ENCODE measurements around the gene PARD3B. TPM values are rescaled to one million over a fixed set of nuclear protein-coding genes. Genes with fewer than 3 reads are reported as not detected.

Gene PARD3B
- total RNA-seq, 1 donor from 2014 or later: 0.96 TPM

GRCh38 chr2:205041472-205042130 is 496.3 kb downstream of the PARD3B start:
- intact Hi-C loops (cut with micrococcal nuclease): no loop called here

GRCh38 chr2:205043285-205043684 is 498.0 kb downstream of the PARD3B start:
- intact Hi-C loops (cut with micrococcal nuclease): no loop called here

GRCh38 chr2:205045706-205046105 is 500.4 kb downstream of the PARD3B start:
- intact Hi-C loops (cut with micrococcal nuclease): no loop called here

GRCh38 chr2:205047273-205047839 is 502.1 kb downstream of the PARD3B start:
- intact Hi-C loops (cut with micrococcal nuclease): no loop called here

- intact Hi-C loops (cut with micrococcal nuclease): loop anchor here (5.0 to 10.0 kb wide), 2 partner anchors 104 to 633 kb away; partner anchors contain the start of gene NRP2
These were observed 506.1 kb downstream of the PARD3B start for GRCh38 chr2:205051417-205051816.

- intact Hi-C loops (cut with micrococcal nuclease): loop anchor here (5.0 to 10.0 kb wide), 2 partner anchors 105 to 632 kb away; partner anchors contain the start of gene NRP2
These were observed 507.5 kb downstream of the PARD3B start for GRCh38 chr2:205052781-205053180.

GRCh38 chr2:205053827-205054410 is 508.6 kb downstream of the PARD3B start:
- intact Hi-C loops (cut with micrococcal nuclease): loop anchor here (5.0 to 10.0 kb wide), 2 partner anchors 107 to 631 kb away; partner anchors contain the start of gene NRP2

- intact Hi-C loops (cut with micrococcal nuclease): loop anchor here (5.0 to 10.0 kb wide), 2 partner anchors 107 to 630 kb away; partner anchors contain the start of gene NRP2
These were observed 509.5 kb downstream of the PARD3B start for GRCh38 chr2:205054789-205055188.

GRCh38 chr2:205055251-205055650 is 510.0 kb downstream of the PARD3B start:
- intact Hi-C loops (cut with micrococcal nuclease): loop anchor here (10.0 kb wide), 1 partner anchor 630 kb away; the partner anchor contains the start of gene NRP2

- intact Hi-C loops (cut with micrococcal nuclease): loop anchor here (10.0 kb wide), 1 partner anchor 629 kb away; the partner anchor contains the start of gene NRP2
These were observed 510.9 kb downstream of the PARD3B start for GRCh38 chr2:205056151-205056561.

GRCh38 chr2:205058409-205058808 is 513.1 kb downstream of the PARD3B start:
- intact Hi-C loops (cut with micrococcal nuclease): loop anchor here (10.0 kb wide), 1 partner anchor 626 kb away; the partner anchor contains the start of gene NRP2

- intact Hi-C loops (cut with micrococcal nuclease): no loop called here
These were observed 515.0 kb downstream of the PARD3B start for GRCh38 chr2:205060269-205060668.

GRCh38 chr2:205066081-205066480 is 520.8 kb downstream of the PARD3B start:
- intact Hi-C loops (cut with micrococcal nuclease): no loop called here

GRCh38 chr2:205069928-205070327 is 524.7 kb downstream of the PARD3B start:
- intact Hi-C loops (cut with micrococcal nuclease): no loop called here

- intact Hi-C loops (cut with micrococcal nuclease): no loop called here
These were observed 525.6 kb downstream of the PARD3B start for GRCh38 chr2:205070889-205071288.

- intact Hi-C loops (cut with micrococcal nuclease): no loop called here
These were observed 528.3 kb downstream of the PARD3B start for GRCh38 chr2:205073433-205074020.

GRCh38 chr2:205076405-205076804 is 531.1 kb downstream of the PARD3B start:
- intact Hi-C loops (cut with micrococcal nuclease): loop anchor here (2.0 to 5.0 kb wide), 5 partner anchors 51 to 969 kb away; no protein-coding TSS in a partner anchor

- intact Hi-C loops (cut with micrococcal nuclease): loop anchor here (1.0 to 5.0 kb wide), 6 partner anchors 50 to 970 kb away; no protein-coding TSS in a partner anchor
These were observed 531.9 kb downstream of the PARD3B start for GRCh38 chr2:205077159-205077558.

GRCh38 chr2:205078762-205079161 is 533.5 kb downstream of the PARD3B start:
- intact Hi-C loops (cut with micrococcal nuclease): loop anchor here (5.0 kb wide), 4 partner anchors 49 to 971 kb away; no protein-coding TSS in a partner anchor

- intact Hi-C loops (cut with micrococcal nuclease): loop anchor here (5.0 kb wide), 4 partner anchors 48 to 972 kb away; no protein-coding TSS in a partner anchor
These were observed 533.9 kb downstream of the PARD3B start for GRCh38 chr2:205079173-205079572.

GRCh38 chr2:205086662-205087061 is 541.4 kb downstream of the PARD3B start:
- intact Hi-C loops (cut with micrococcal nuclease): no loop called here

All from T-helper 1 cell treated with Interleukin-12 subunit alpha and Interleukin-12 subunit beta and Interleukin-4 antibody, amounts not matched to agents 30 ng/mL and 1 ng/mL, for 36 hours (primary cell).